ENCODE measurements around the gene TMEM60. TPM values are rescaled to one million over a fixed set of nuclear protein-coding genes. Genes with fewer than 3 reads are reported as not detected.

The TMEM60 gene
- total RNA-seq, 2 experiments from 2014 or later: 13.2 to 19.4 TPM

DNA sequence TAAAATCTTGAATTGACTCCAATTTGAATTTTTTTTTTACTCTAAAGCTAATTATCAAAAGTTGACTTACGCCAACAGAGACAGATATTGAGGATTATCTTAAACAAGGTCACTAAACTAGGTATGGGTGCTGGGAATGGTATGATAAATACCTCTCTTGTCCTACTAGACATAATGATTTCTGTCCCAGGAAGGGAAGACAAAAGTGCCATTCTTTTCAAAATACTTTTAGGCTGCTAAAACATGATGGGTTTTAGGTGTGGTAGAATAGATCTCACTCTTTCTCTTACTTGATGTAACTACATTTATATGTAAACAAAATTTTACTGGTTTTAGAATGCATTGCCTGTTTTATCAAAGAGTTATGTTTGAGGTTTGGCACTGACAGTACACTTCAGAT, 15.1 kb downstream of the TMEM60 start:
- no peaks in the 10 kb centered on the region for H3K27me3 Mint-ChIP-seq
- H3K9me3 Mint-ChIP-seq (ENCODE audit: low read depth): no peaks in the 10 kb centered on the region
- H3K4me1 Mint-ChIP-seq: no peaks in the 10 kb centered on the region
- ATAC-seq: no peak
- peaks cover 43% of the 10 kb centered on the region for H3K36me3 Mint-ChIP-seq
- CTCF ChIA-PET: no interaction called here
- H3K27ac Mint-ChIP-seq: no peak overlapping the region
- DNase-seq: no peak
- no peak overlapping the region for H3K4me3 Mint-ChIP-seq

GRCh38 chr7:77782383-77782782, 15.9 kb downstream of the TMEM60 start:
- DNase-seq (no peak), ATAC-seq (no peak)
- CTCF ChIA-PET: no interaction called here
- no peak overlapping the region for H3K27ac Mint-ChIP-seq
- no peaks in the 10 kb centered on the region for H3K4me1 Mint-ChIP-seq
- H3K9me3 Mint-ChIP-seq (ENCODE audit: low read depth): no peaks in the 10 kb centered on the region
- no peak overlapping the region for H3K4me3 Mint-ChIP-seq
- peaks cover 45% of the 10 kb centered on the region for H3K36me3 Mint-ChIP-seq
- no peaks in the 10 kb centered on the region for H3K27me3 Mint-ChIP-seq

GRCh38 chr7:77778535-77778934, 19.7 kb downstream of the TMEM60 start:
- no peak for DNase-seq
- no peak for ATAC-seq
- Mint-ChIP-seq H3K27me3 (no peaks in the 10 kb centered on the region), H3K4me1 (no peaks in the 10 kb centered on the region), H3K27ac (no peak overlapping the region), H3K36me3 (peaks cover 42% of the 10 kb centered on the region), H3K4me3 (no peak overlapping the region), H3K9me3 (ENCODE audit: low read depth) (no peaks in the 10 kb centered on the region)
- CTCF ChIA-PET: interaction anchor here (1.5 kb wide), 1 partner anchor 19 kb away, joined by 8 read pairs; no protein-coding TSS in a partner anchor

- CTCF ChIA-PET: no interaction called here
- Mint-ChIP-seq H3K4me3 (no peak overlapping the region), H3K9me3 (ENCODE audit: low read depth) (no peaks in the 10 kb centered on the region), H3K36me3 (peaks cover 27% of the 10 kb centered on the region), H3K27me3 (no peaks in the 10 kb centered on the region), H3K4me1 (peaks cover 2% of the 10 kb centered on the region), H3K27ac (peak overlapping the region; percentile 50)
- ATAC-seq (no peak), DNase-seq (no peak)
Measured at GRCh38 chr7:77771901-77772300, 26.3 kb downstream of the TMEM60 start.

DNA sequence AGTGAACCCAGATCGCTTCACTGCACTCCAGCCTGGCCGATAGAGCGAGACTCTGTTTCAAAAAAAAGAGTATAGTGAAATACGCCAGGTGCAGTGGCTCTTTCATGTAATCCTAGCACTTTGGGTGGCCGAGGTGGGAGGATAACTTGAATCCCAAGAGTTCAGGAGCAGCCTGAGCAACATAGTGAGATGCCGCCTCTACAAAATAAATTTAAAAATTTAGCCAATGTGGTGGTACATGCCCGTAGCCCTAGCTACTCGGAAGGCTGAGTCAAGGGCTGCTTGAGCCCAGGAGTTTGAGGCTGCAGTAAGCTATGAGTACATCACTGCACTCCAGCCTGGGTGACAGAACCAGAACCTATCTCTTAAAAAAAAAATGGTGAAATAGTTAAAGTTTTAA, 27.9 kb downstream of the TMEM60 start:
- Mint-ChIP-seq H3K9me3 (ENCODE audit: low read depth) (no peaks in the 10 kb centered on the region), H3K27me3 (no peaks in the 10 kb centered on the region), H3K4me3 (no peak overlapping the region), H3K4me1 (peaks cover 2% of the 10 kb centered on the region), H3K36me3 (peaks cover 19% of the 10 kb centered on the region), H3K27ac (no peak overlapping the region)
- DNase-seq (no peak), ATAC-seq (no peak)
- CTCF ChIA-PET: no interaction called here

DNA sequence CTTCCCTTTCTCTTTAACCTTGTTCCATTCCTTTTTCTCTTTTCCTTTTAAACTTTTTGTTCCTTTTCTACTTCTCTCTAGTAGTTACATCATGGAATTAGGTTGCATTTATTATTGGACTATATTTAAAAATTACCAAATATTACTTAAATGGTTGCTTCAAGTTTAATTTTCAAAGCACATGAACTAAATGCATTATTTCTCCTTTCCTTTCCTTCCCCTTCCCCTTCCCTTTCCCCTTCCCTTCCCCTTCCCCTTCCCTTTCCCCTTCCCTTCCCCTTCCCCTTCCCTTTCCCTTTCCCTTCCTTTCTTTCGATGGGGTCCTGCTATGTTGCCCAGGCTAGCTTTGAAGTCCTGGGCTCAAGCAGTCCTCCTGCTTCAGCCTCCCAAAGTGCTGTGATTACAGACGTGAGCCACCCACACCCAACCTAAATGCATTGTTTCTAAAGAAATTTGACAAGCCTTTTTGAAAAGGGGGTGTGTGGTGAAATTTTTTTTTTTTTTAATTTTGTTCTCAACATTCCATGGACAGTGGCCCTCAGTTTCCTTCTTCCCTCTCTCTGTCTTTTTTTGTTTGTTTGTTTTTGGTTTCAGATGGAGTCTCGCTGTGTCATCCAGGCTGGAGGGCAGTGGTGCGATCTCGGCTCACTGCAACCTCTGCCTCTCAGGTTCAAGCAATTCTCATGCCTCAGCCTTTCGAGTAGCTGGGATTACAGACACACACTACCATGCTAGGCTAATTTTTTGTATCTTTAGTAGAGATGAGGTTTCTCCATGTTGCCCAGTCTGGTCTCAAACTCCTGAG, 31.2 kb downstream of the TMEM60 start:
- H3K9me3 Mint-ChIP-seq (ENCODE audit: low read depth): no peaks in the 10 kb centered on the region
- peaks cover 5% of the 10 kb centered on the region for H3K4me1 Mint-ChIP-seq
- no peaks in the 10 kb centered on the region for H3K27me3 Mint-ChIP-seq
- CTCF ChIA-PET: interaction anchor here (0.6 to 3.3 kb wide), 3 partner anchors 21 to 118 kb away, joined by 3 to 12 read pairs (median 3); no protein-coding TSS in a partner anchor
- DNase-seq: no peak
- no peak overlapping the region for H3K27ac Mint-ChIP-seq
- no peak overlapping the region for H3K4me3 Mint-ChIP-seq
- peaks cover 11% of the 10 kb centered on the region for H3K36me3 Mint-ChIP-seq
- ATAC-seq: no peak

DNA sequence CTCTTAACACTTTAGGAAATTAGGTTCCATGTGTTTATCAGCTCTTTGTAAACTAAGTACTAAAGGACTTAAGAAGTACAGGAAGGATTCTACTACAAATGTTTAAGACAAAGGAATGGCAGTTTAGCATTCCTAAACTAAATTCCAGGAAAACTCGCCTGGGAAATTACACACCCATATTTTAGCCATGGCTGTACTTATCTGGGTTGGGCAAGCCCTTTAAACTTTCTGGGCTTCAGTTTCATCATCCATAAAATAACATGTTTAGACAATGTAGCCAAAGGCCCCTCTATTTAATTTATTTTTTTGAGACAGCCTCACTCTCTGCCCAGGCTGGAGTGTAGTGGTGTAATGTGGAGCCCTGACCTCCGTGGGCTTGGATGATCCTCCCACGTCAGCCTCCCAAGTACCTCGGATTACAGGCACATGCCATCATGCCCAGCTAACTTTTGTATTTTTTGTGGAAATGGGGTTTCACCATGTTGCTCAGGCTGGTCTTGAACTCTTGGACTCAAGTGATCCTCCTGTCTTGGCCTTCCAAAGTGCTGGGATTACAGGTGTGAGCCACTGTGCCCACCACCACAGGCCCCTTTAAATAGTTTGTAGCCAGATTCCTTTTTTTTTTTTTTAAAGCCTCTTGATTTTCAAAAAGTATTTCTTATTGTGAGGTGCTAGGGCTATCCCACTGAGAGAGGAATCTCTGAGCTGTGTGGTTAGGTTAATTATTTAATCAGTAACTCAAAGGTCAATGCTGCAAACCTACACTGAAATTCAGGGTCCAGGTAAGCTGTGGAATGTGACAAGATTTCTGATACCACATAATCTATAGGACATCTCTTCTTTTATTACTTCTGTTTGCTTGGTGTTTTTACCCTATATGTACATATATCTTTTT, 32.1 kb downstream of the TMEM60 start:
- Mint-ChIP-seq H3K27me3 (no peaks in the 10 kb centered on the region), H3K36me3 (peaks cover 11% of the 10 kb centered on the region), H3K4me1 (peaks cover 4% of the 10 kb centered on the region), H3K4me3 (no peak overlapping the region), H3K9me3 (ENCODE audit: low read depth) (no peaks in the 10 kb centered on the region), H3K27ac (no peak overlapping the region)
- no peak for ATAC-seq
- no peak for DNase-seq
- CTCF ChIA-PET: interaction anchor here (1.4 to 3.3 kb wide), 2 partner anchors 22 to 115 kb away, joined by 3 to 12 read pairs; no protein-coding TSS in a partner anchor

DNA sequence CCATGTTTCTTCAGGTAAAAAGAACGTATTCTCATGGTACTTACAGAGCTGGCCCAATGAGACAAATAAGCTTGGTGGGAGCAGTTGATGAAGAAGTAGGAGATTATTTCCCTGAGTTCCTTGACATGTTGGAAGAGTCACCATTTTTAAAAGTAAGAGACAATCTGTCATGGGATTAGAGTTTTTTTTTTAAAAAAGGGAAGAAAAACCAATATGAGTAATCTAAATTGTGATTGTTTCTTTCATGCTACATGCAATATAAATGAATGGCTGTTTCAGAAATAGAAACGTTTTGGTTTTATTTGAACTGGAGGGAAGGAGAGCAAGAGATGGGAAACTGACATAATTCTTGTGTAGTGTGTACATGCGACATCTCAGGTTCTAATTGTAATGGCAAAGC, 32.8 kb downstream of the TMEM60 start:
- Mint-ChIP-seq H3K4me3 (no peak overlapping the region), H3K4me1 (peaks cover 4% of the 10 kb centered on the region), H3K27ac (no peak overlapping the region), H3K9me3 (ENCODE audit: low read depth) (no peaks in the 10 kb centered on the region), H3K27me3 (no peaks in the 10 kb centered on the region), H3K36me3 (peaks cover 9% of the 10 kb centered on the region)
- no peak for ATAC-seq
- DNase-seq: no peak
- CTCF ChIA-PET: interaction anchor here (1.4 to 3.3 kb wide), 2 partner anchors 23 to 114 kb away, joined by 3 to 12 read pairs; no protein-coding TSS in a partner anchor

GRCh38 chr7:77760809-77761453, 37.3 kb downstream of the TMEM60 start:
- Mint-ChIP-seq H3K4me3 (no peak overlapping the region), H3K9me3 (ENCODE audit: low read depth) (no peaks in the 10 kb centered on the region), H3K36me3 (peaks cover 4% of the 10 kb centered on the region), H3K27ac (no peak overlapping the region), H3K4me1 (peaks cover 18% of the 10 kb centered on the region), H3K27me3 (no peaks in the 10 kb centered on the region)
- ATAC-seq (no peak), DNase-seq (no peak)
- CTCF ChIA-PET: interaction anchor here (0.9 to 2.9 kb wide), 3 partner anchors 38 to 108 kb away, joined by 3 to 51 read pairs (median 27); no protein-coding TSS in a partner anchor

DNA sequence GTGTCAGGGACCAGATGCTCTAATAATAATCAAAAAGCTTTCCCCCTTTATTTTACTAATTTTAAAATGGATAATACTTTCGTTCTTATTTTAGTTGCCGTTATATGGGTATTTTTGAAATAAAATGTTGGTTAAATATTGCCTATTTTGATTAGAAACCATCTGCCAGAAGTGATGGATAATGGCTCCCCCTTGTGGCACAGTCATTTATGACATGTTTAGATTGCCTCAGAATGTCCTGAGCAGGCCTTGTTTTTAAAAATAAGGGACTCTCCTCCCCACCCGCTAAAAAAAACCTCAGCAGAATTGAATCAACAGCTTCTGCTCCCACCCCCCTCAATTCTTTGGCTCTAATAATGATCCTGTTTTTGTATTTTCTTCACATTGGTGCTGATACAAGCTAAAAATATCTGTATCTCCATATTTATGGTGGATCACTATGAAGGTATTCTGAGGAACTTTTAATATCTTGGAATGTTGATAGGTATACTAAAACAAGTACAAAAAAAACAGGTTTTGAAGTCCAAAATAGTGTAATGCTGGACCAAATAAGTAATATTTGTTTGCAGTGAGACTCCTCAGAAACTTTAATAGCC, 38.8 kb downstream of the TMEM60 start:
- ATAC-seq (peak; percentile 58), DNase-seq (peak; percentile 74)
- Mint-ChIP-seq H3K27ac (no peak overlapping the region), H3K9me3 (ENCODE audit: low read depth) (no peaks in the 10 kb centered on the region), H3K4me1 (peaks cover 20% of the 10 kb centered on the region), H3K27me3 (no peaks in the 10 kb centered on the region), H3K36me3 (no peaks in the 10 kb centered on the region), H3K4me3 (no peak overlapping the region)
- CTCF ChIA-PET: interaction anchor here (0.6 to 2.9 kb wide), 21 partner anchors 14 to 153 kb away, joined by 3 to 51 read pairs (median 4); partner anchors contain the start of gene PHTF2

DNA sequence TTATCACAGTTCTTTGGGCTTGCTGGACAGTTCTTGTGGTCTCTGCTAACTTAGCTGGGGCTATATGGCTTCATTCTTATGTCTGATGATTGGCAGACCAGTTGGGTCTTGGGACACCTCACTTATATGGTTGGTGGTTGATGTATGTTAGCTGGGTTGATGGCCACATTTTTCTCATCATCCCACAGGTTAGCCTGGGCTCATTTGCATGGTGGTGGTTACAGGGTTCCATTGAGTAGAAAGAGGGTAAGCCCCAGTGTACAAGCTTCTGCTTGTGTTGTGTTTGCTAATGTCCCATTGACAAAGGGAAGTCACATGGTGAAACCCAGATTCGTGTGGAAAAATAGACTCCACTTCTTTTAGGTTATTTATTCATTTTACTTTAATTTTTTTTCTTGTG, 40.6 kb downstream of the TMEM60 start:
- H3K36me3 Mint-ChIP-seq: no peaks in the 10 kb centered on the region
- CTCF ChIA-PET: interaction anchor here (1.2 to 2.7 kb wide), 6 partner anchors 58 to 106 kb away, joined by 4 to 14 read pairs (median 6); partner anchors contain the start of gene RSBN1L
- H3K27ac Mint-ChIP-seq: no peak overlapping the region
- H3K4me1 Mint-ChIP-seq: peaks cover 24% of the 10 kb centered on the region
- no peaks in the 10 kb centered on the region for H3K27me3 Mint-ChIP-seq
- H3K9me3 Mint-ChIP-seq (ENCODE audit: low read depth): no peaks in the 10 kb centered on the region
- H3K4me3 Mint-ChIP-seq: no peak overlapping the region
- DNase-seq (no peak), ATAC-seq (peak; percentile 27)

- Mint-ChIP-seq H3K4me3 (no peak overlapping the region), H3K9me3 (ENCODE audit: low read depth) (no peaks in the 10 kb centered on the region), H3K27me3 (no peaks in the 10 kb centered on the region), H3K4me1 (peaks cover 26% of the 10 kb centered on the region), H3K36me3 (peaks cover 12% of the 10 kb centered on the region), H3K27ac (no peak overlapping the region)
- ATAC-seq (no peak), DNase-seq (no peak)
- CTCF ChIA-PET: interaction anchor here (1.0 to 2.2 kb wide), 3 partner anchors 57 to 101 kb away, joined by 5 to 8 read pairs (median 5); partner anchors contain the start of gene RSBN1L
Measured at GRCh38 chr7:77753173-77753572, 45.1 kb downstream of the TMEM60 start.

Measured in activated CD8-positive, alpha-beta memory T cell treated with anti-CD3 and anti-CD28 coated beads, Interleukin-2, amount 10 ng/mL, durations not matched to agents 7 days and 5 days (primary cell).